ENCODE measurements around the gene HMGCS1.
"Not testable (repeated sequence)": the region's sequence is repeated elsewhere in the genome, so short reads cannot be mapped to it uniquely, and the experiment has no call there.

The HMGCS1 gene

DNA sequence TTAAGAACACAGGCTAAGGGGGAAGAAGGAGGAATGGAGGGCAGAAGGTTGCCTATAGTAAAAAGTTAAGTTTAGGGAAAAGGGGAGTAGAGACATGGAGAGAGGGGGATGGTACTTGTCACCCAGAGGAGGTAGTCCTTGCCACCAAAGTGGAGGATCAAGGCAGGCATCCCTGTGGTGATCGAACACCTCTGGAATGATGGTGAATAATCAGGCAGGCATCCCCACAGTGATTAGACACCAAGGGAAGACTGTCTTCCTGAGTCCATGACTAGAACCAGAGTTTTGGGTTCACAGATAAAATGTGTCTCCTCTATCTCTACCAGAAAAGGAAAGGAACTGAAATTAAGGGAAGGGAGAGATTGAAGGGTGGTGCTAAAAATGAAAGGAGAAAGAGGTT is 19.2 kb upstream of the HMGCS1 start:
- no peak for TF ChIP-seq CTCF (conservative IDR thresholded peaks at IDR 0.05; ENCODE audit: low read length)
- DNase-seq (ENCODE audit: low read depth): peak; percentile 4
- no peak overlapping the region for H3K4me3 ChIP-seq (ENCODE audit: low read length)

DNA sequence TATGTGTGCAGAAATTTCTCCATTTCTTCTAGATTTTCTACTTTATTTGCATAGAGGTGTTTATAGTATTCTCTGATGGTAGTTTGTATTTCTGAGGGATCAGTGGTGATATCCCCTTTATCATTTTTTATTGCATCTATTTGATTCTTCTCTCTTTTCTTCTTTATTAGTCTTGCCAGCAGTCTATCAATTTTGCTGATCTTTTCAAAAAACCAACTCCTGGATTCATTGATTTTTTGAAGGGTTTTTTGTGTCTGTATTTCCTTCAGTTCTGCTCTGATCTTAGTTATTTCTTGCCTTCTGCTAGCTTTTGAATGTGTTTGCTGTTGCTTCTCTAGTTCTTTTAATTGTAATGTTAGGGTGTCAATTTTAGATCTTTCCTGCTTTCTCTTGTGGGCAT is 12.4 kb upstream of the HMGCS1 start:
- not testable (repeated sequence) for H3K4me3 ChIP-seq (ENCODE audit: low read length); DNase-seq (ENCODE audit: low read depth)

- not testable (repeated sequence) for DNase-seq (ENCODE audit: low read depth)
Measured at GRCh38 chr5:43323488-43323887, 10.3 kb upstream of the HMGCS1 start.

GRCh38 chr5:43320846-43321245 is 7.6 kb upstream of the HMGCS1 start:
- no peak for DNase-seq (ENCODE audit: low read depth)

More at GRCh38 chr5:43323488-43323887, 10.3 kb upstream of the HMGCS1 start:
- H3K4me3 ChIP-seq (ENCODE audit: low read length): not testable (repeated sequence)

DNA sequence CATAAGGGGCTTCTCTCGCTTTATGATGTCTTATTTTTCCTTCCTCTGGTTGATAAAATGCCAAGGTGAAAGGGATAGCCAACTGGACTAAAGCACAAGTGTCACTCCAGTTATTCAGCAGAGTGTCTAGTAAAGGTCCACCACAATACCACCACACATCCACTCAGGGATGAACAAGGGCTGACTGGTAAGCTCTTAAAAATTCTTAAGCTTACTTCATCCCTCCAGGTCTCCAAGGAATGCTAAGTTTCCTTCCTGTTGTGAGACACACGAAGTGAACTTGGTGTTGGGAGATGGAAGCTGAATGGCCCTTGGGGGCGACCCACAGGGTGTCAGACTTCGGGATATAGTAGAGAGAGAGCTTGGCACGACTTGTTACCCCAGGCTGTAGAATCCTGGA is 3.2 kb upstream of the HMGCS1 start:
- no peak for TF ChIP-seq CTCF (conservative IDR thresholded peaks at IDR 0.05; ENCODE audit: low read length)
- no peak for DNase-seq (ENCODE audit: low read depth)
- no peak overlapping the region for H3K4me3 ChIP-seq (ENCODE audit: low read length)

More at GRCh38 chr5:43320846-43321245, 7.6 kb upstream of the HMGCS1 start:
- no peak overlapping the region for H3K4me3 ChIP-seq (ENCODE audit: low read length)
- no peak for TF ChIP-seq CTCF (conservative IDR thresholded peaks at IDR 0.05; ENCODE audit: low read length)

GRCh38 chr5:43315682-43316081 is 2.5 kb upstream of the HMGCS1 start:
- no peak overlapping the region for H3K4me3 ChIP-seq (ENCODE audit: low read length)
- TF ChIP-seq CTCF (conservative IDR thresholded peaks at IDR 0.05; ENCODE audit: low read length): no peak
- no peak for DNase-seq (ENCODE audit: low read depth)

- no peak overlapping the region for H3K4me3 ChIP-seq (ENCODE audit: low read length)
- DNase-seq (ENCODE audit: low read depth): no peak
- no peak for TF ChIP-seq CTCF (conservative IDR thresholded peaks at IDR 0.05; ENCODE audit: low read length)
Measured at GRCh38 chr5:43315263-43315662, 2.1 kb upstream of the HMGCS1 start.

DNA sequence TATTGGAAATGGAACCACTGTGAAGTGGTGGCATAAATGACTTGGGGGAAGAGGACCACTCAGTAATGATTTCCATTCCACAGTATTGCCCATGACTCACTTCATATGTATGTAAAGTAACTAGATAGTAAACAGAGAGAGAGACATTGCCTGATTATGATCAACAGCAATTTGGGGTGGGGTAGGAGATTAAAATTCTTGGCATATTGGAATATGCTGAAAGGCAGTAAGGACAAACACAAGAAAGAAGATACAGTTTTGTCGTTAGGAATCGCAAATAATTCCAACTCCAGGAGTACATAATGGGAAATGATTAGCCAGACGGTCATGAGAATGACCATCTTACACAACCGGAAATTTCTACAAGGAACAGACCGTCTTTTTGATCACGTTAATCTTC is 1.5 kb upstream of the HMGCS1 start:
- H3K4me3 ChIP-seq (ENCODE audit: low read length): no peak overlapping the region
- TF ChIP-seq CTCF (conservative IDR thresholded peaks at IDR 0.05; ENCODE audit: low read length): no peak
- DNase-seq (ENCODE audit: low read depth): no peak
